B cell (primary cell): ENCODE measurements around the gene PARP8. TPM values are rescaled to one million over a fixed set of nuclear protein-coding genes. Genes with fewer than 3 reads are reported as not detected.

Experiments used
- ATAC-seq: fragments of 200-7000 bp; cut with Tn5 transposase; one replicate; pipeline ENCODE4 v1.10.0; 2021; ENCODE audit warnings: low read depth, mild to moderate bottlenecking, moderate number of reproducible peaks, moderate library complexity
- CTCF ChIA-PET: fragments of 350-600 bp; sonication (Branson Sonifier 250); formaldehyde crosslinking; loops from one replicate; lab custom pipeline; 2021; ENCODE audit warnings: antibody characterized with exemption, inconsistent platforms; lab: Charles Lee
- POLR2A ChIA-PET: fragments of 350-600 bp; sonication (Branson Sonifier 250); formaldehyde crosslinking; loops from one replicate; lab custom pipeline; 2021; ENCODE audit warnings: antibody characterized with exemption; lab: Charles Lee
- DNase-seq: peaks from one replicate; pipeline ENCODE4 v3.0.0; 2013
- H2AFZ ChIP-seq: 2 replicates; pipeline ENCODE4 v1.6.1; 2012; ENCODE audit warnings: mild to moderate bottlenecking, low read depth, low read length; ENCODE audit not compliant: insufficient read depth, poor library complexity, severe bottlenecking
- H3K27ac ChIP-seq, 2 donors: 1 replicate in 1 of 2; 2 replicates in 1 of 2; pipeline ENCODE4 v1.5.1; 2012 to 2013; ENCODE audit warnings: low read length in 2 of 2, mild to moderate bottlenecking in 2 of 2, moderate library complexity in 1 of 2
- H3K27me3 ChIP-seq, 4 experiments: fragments of 200-600 bp in 1 of 4; sonication (generic) in 1 of 4; replicated peaks in 1 of 4; 1 replicate in 2 of 4; 2 replicates in 2 of 4; pipeline versions ENCODE4 v1.6.1 to v1.7.0; 2013 to 2016; ENCODE audit warnings: low read length in 3 of 4, mild to moderate bottlenecking in 2 of 4, mixed read lengths in 1 of 4, moderate library complexity in 1 of 4; ENCODE audit not compliant: insufficient read depth in 4 of 4, control insufficient read depth in 3 of 4; ENCODE audit errors: control extremely low read depth in 1 of 4
- H3K36me3 ChIP-seq, 2 experiments: replicated peaks in 1 of 2; 1 replicate in 1 of 2; 2 replicates in 1 of 2; pipeline versions ENCODE4 v1.6.1 to v1.7.1; 2013; ENCODE audit warnings: low read length in 1 of 2; ENCODE audit not compliant: insufficient read depth in 2 of 2, control insufficient read depth in 1 of 2; ENCODE audit errors: control extremely low read depth in 1 of 2, extremely low read depth in 1 of 2
- H3K4me1 ChIP-seq, 2 donors: fragments of 200-600 bp in 1 of 2; sonication (generic) in 1 of 2; 1 replicate in 1 of 2; 2 replicates in 1 of 2; pipeline versions ENCODE4 v1.5.1 to v1.6.1; 2013 to 2017; ENCODE audit warnings: low read length in 2 of 2; ENCODE audit not compliant: control insufficient read depth in 2 of 2, insufficient read depth in 2 of 2
- H3K4me2 ChIP-seq: replicated peaks from 2 replicates; pipeline ENCODE3; 2012; ENCODE audit warnings: mild to moderate bottlenecking, low read depth, low read length; ENCODE audit not compliant: poor library complexity, severe bottlenecking
- H3K4me3 ChIP-seq, 5 experiments: fragments of 200-600 bp in 1 of 5; sonication (generic) in 1 of 5; 1 replicate in 3 of 5; 2 replicates in 2 of 5; pipeline versions ENCODE4 v1.5.1 to v1.7.0; 2011 to 2016; ENCODE audit warnings: low read length in 4 of 5, mild to moderate bottlenecking in 4 of 5, low read depth in 2 of 5, control low read depth in 1 of 5, moderate library complexity in 1 of 5; ENCODE audit not compliant: insufficient read depth in 1 of 5; ENCODE audit errors: control extremely low read depth in 1 of 5, extremely low read depth in 1 of 5
- H3K79me2 ChIP-seq: fragments of 200-600 bp; sonication (generic); one replicate; pipeline ENCODE4 v1.6.0; 2016; ENCODE audit warnings: low read length; ENCODE audit not compliant: control insufficient read depth, insufficient read depth
- H3K9ac ChIP-seq: fragments of 200-600 bp; sonication (generic); 2 replicates; pipeline ENCODE4 v1.6.1; 2017; ENCODE audit warnings: mild to moderate bottlenecking, low read length, moderate library complexity
- H3K9me3 ChIP-seq, 3 donors: one replicate each; pipeline versions ENCODE4 v1.6.1 to v1.7.1; 2013; ENCODE audit warnings: low read length in 2 of 3; ENCODE audit not compliant: control insufficient read depth in 2 of 3, insufficient read depth in 1 of 3; ENCODE audit errors: control extremely low read depth in 1 of 3
- H4K20me1 ChIP-seq: 2 replicates; pipeline ENCODE4 v1.6.0; 2012; ENCODE audit warnings: mild to moderate bottlenecking, low read length; ENCODE audit not compliant: insufficient read depth, control insufficient read depth, poor library complexity, severe bottlenecking
- H3K27ac Mint-ChIP-seq: one replicate; pipeline ENCODE4 v1.8.0; 2021; ENCODE audit warnings: mixed read lengths
- H3K27me3 Mint-ChIP-seq: one replicate; pipeline ENCODE4 v1.8.0; 2021; ENCODE audit warnings: mixed read lengths
- H3K4me1 Mint-ChIP-seq: one replicate; pipeline ENCODE4 v1.8.0; 2021; ENCODE audit warnings: mixed read lengths
- H3K4me3 Mint-ChIP-seq: one replicate; pipeline ENCODE4 v1.8.0; 2021; ENCODE audit warnings: mixed read lengths
- H3K9me3 Mint-ChIP-seq: one replicate; pipeline ENCODE4 v1.8.0; 2022; ENCODE audit warnings: mixed read lengths; ENCODE audit not compliant: insufficient read depth
- EZH2 ChIP-seq: IDR thresholded peaks from 2 replicates; pipeline ENCODE4 v1.6.1; 2012; ENCODE audit warnings: borderline replicate concordance, low read depth, mild to moderate bottlenecking, moderate library complexity, low read length; ENCODE audit not compliant: insufficient read depth, poor library complexity, severe bottlenecking
- WGBS: methylation state at CpG from one replicate; pipeline ENCODE4 v1.1.5; 2013; ENCODE audit warnings: missing lambda C conversion rate; ENCODE audit not compliant: insufficient coverage; 5-methylcytosine and 5-hydroxymethylcytosine counted together
- intact Hi-C: fragments of 100-400 bp; cut with micrococcal nuclease; formaldehyde crosslinking; loops from one replicate; pipeline ENCODE4 v1.10.0; 2022
- polyA plus RNA-seq: library from polyadenylated mRNA; depleted of rRNA; stranded (reverse); fragments of >200 nt; gene quantifications from 2 replicates; pipeline ENCODE4 v1.2.3, GENCODE V29; 2012
- total RNA-seq, 2 donors: library from RNA; stranded (reverse); fragments of 120-200 nt in 1 of 2; gene quantifications; 1 replicate in 1 of 2; 2 replicates in 1 of 2; pipeline versions ENCODE4 v1.2.3 to v1.2.4, GENCODE V29; 2013 to 2022
- TF ChIP-seq, protein P1 (sequence below): fragments of 200-600 bp; IDR thresholded peaks from one replicate; pipeline ENCODE4 v1.8.0; 2022; ENCODE audit warnings: antibody characterized with exemption, mild to moderate bottlenecking

Gene PARP8
- total and polyA plus RNA-seq, 2 donors (not counting 1 experiment from before 2014, with no cell fraction given) = 36.2 to 83.6 TPM

DNA sequence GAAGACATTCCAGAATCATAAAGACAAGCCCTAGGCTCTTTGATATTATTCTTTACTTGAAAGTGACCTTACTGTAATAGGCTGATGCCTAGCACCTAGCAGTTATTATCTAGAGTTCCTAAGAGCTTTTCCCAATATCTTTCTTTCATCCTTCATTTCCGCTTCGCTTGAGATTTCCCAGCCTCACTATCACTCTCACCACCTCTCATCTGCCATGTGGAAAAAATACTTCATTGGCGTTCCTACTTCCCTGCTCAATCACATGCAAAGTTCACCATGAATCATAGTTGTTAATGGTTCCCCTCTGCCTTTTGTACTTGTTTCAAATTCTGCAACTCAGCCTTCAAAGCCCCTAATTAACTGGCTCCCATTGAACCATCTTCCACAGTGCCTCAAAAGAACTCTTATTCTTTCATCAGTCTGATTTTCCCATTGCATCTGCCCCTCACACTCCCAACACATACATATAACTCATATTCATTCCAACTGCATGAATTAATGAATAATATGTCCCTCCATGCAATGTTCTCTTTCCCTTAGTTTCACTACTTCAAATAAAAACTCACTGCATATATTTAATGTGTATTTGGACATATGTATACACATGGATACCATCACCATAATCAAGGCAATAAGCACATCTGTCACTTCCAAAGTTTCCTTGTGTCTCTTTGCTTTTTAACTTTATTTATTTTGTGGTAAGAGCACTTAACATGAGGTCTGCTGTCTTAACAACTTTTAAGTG lies 221.6 kb downstream of the PARP8 start:
- H3K27me3 ChIP-seq = no peaks in the 10 kb centered on the region
- H3K27ac ChIP-seq = no peak overlapping the region

DNA sequence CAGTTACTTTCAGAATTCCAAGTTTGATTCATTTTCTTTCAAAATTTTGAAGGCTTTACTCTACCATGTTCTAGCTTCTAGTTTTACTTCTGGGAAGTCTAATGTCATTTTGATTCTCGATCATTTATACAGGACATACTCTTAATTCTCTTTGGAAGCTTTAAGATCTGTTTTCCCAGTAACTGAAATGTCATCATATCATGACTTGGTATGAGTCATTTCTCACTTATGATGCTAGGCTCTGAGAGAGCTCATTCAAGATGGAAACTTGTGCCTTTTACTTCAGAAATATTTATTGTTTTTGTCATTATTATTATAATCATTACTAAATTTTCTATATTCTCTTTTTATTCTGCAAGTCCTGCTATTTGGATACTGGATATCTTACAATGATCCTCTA lies 222.3 kb downstream of the PARP8 start:
- Histone ChIP-seq H4K20me1 (no peaks in the 10 kb centered on the region), H3K9ac (no peak overlapping the region), H3K27ac (no peak overlapping the region), H3K79me2 (no peaks in the 10 kb centered on the region), H3K4me1 (no peaks in the 10 kb centered on the region), H3K9me3 (no peaks in the 10 kb centered on the region), H3K4me2 (no peak overlapping the region), H3K36me3 (no peaks in the 10 kb centered on the region), H2AFZ (no peak overlapping the region), H3K27me3 (no peaks in the 10 kb centered on the region), H3K4me3 (no peak overlapping the region)
- no peak overlapping the region for H3K4me3 Mint-ChIP-seq
- no peak overlapping the region for H3K27ac Mint-ChIP-seq
- TF ChIP-seq, protein P1, sequence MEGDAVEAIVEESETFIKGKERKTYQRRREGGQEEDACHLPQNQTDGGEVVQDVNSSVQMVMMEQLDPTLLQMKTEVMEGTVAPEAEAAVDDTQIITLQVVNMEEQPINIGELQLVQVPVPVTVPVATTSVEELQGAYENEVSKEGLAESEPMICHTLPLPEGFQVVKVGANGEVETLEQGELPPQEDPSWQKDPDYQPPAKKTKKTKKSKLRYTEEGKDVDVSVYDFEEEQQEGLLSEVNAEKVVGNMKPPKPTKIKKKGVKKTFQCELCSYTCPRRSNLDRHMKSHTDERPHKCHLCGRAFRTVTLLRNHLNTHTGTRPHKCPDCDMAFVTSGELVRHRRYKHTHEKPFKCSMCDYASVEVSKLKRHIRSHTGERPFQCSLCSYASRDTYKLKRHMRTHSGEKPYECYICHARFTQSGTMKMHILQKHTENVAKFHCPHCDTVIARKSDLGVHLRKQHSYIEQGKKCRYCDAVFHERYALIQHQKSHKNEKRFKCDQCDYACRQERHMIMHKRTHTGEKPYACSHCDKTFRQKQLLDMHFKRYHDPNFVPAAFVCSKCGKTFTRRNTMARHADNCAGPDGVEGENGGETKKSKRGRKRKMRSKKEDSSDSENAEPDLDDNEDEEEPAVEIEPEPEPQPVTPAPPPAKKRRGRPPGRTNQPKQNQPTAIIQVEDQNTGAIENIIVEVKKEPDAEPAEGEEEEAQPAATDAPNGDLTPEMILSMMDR = no peak
- TF ChIP-seq EZH2 = no peak
- ChIA-PET CTCF (no interaction called here), POLR2A (no interaction called here)
- H3K9me3 Mint-ChIP-seq = no peaks in the 10 kb centered on the region
- H3K4me1 Mint-ChIP-seq = no peaks in the 10 kb centered on the region
- peaks cover 12% of the 10 kb centered on the region for H3K27me3 Mint-ChIP-seq
- intact Hi-C loops = no loop called here
- ATAC-seq (no peak), DNase-seq (no peak)
- WGBS = no CpG with 5 or more reads among the region's 1 CpG

More for the DNA sequence above, 221.6 kb downstream of the PARP8 start:
- Mint-ChIP-seq H3K9me3 (no peaks in the 10 kb centered on the region), H3K4me1 (no peaks in the 10 kb centered on the region), H3K27me3 (peaks cover 12% of the 10 kb centered on the region), H3K27ac (no peak overlapping the region), H3K4me3 (no peak overlapping the region)
- ATAC-seq (no peak), DNase-seq (no peak)
- Histone ChIP-seq H3K4me3 (no peak overlapping the region), H3K9me3 (no peaks in the 10 kb centered on the region), H3K79me2 (no peaks in the 10 kb centered on the region), H3K4me1 (no peaks in the 10 kb centered on the region), H3K4me2 (no peak overlapping the region), H2AFZ (no peak overlapping the region), H3K36me3 (no peaks in the 10 kb centered on the region), H4K20me1 (no peaks in the 10 kb centered on the region), H3K9ac (no peak overlapping the region)
- ChIA-PET POLR2A (no interaction called here), CTCF (no interaction called here)
- TF ChIP-seq EZH2 = no peak
- TF ChIP-seq, protein P1 = no peak
- intact Hi-C loops = no loop called here
- WGBS = 92% methylated on average over 3 of the region's 3 CpGs
